A549 (cell line): Measurements from ENCODE around the gene NDUFA13. TPM values are rescaled to one million over a fixed set of nuclear protein-coding genes. Genes with fewer than 3 reads are reported as not detected.

Experiments used
- ATAC-seq, 2 experiments: fragments of 200-7000 bp in 1 of 2; fragments of >200 bp in 1 of 2; cut with Nextera tagmentation in 1 of 2; cut with Tn5 transposase in 1 of 2; 3 replicates each; pipeline versions ENCODE4 v1.8.0 to v1.9.1; 2018 to 2020; ENCODE audit warnings: mild to moderate bottlenecking in 1 of 2, moderate library complexity in 1 of 2
- CTCF ChIA-PET: fragments of 300-600 bp; sonication (Branson Sonifier 250); formaldehyde crosslinking; extraction: SDS; loops from one replicate; lab custom pipeline; 2021; ENCODE audit warnings: antibody characterized with exemption, inconsistent platforms; lab: Yijun Ruan, JAX
- POLR2A ChIA-PET: fragments of 350-600 bp; formaldehyde crosslinking; extraction: SDS; loops from one replicate; lab custom pipeline; 2021; ENCODE audit warnings: antibody characterized with exemption, inconsistent platforms; lab: Yijun Ruan, JAX
- DNase-seq, 2 experiments: peaks; one replicate each; pipeline versions ENCODE4 v3.0.0 to v3.0.0-alpha.2; 2011 to 2016; ENCODE audit warnings: low read depth in 1 of 2, low spot score in 1 of 2
- FAIRE-seq: peaks from 2 replicates; lab custom pipeline; 2011; peaks lifted over from hg19 to GRCh38; lab: Jason Lieb, UNC
- H3K27ac ChIP-seq, 2 experiments: fragments of >200 bp; sonication (Bioruptor Twin); formaldehyde crosslinking; 3 replicates each; pipeline ENCODE4 v1.5.1; 2016 to 2017
- H3K4me1 ChIP-seq: fragments of >200 bp; sonication (Bioruptor Twin); formaldehyde crosslinking; 3 replicates; pipeline ENCODE4 v1.6.1; 2016
- H3K4me2 ChIP-seq: fragments of >200 bp; sonication (Bioruptor Twin); formaldehyde crosslinking; 3 replicates; pipeline ENCODE4 v1.6.1; 2016
- H3K4me3 ChIP-seq: fragments of >200 bp; sonication (Bioruptor Twin); formaldehyde crosslinking; 3 replicates; pipeline ENCODE4 v1.5.1; 2016
- H3K9me3 ChIP-seq: fragments of >200 bp; sonication (Bioruptor Twin); formaldehyde crosslinking; 3 replicates; pipeline ENCODE4 v1.6.1; 2016
- BCL3 ChIP-seq: fragments of >200 bp; sonication (Bioruptor Twin); formaldehyde crosslinking; IDR thresholded peaks from 3 replicates; pipeline ENCODE4 v1.6.1; 2016
- CEBPB ChIP-seq, 2 experiments: fragments of >200 bp in 1 of 2; sonication (Bioruptor Twin) in 1 of 2; formaldehyde crosslinking in 1 of 2; IDR thresholded peaks; 2 replicates each; pipeline ENCODE4 v1.6.1; 2012 to 2016
- CHD4 ChIP-seq: fragments of 200-600 bp; sonication (generic); IDR thresholded peaks from 2 replicates; pipeline ENCODE4 v1.6.1; 2016; ENCODE audit warnings: antibody characterized with exemption, mild to moderate bottlenecking, borderline replicate concordance
- EP300 ChIP-seq, 2 experiments: fragments of >200 bp; sonication (Bioruptor Twin); formaldehyde crosslinking; IDR thresholded peaks; 2 replicates in 1 of 2; 3 replicates in 1 of 2; pipeline ENCODE4 v1.6.1; 2016 to 2017
- ESRRA ChIP-seq: fragments of 150-350 bp; IDR thresholded peaks from 2 replicates; pipeline ENCODE4 v1.6.1; 2014; ENCODE audit warnings: mild to moderate bottlenecking, low read length, borderline replicate concordance
- HDAC2 ChIP-seq: fragments of 200-600 bp; sonication (generic); IDR thresholded peaks from 2 replicates; pipeline ENCODE4 v1.6.1; 2016
- HOXA7 ChIP-seq: fragments of 250-450 bp; sonication (Bioruptor Pico); IDR thresholded peaks from 2 replicates; pipeline ENCODE4 v1.5.0; 2020; ENCODE audit warnings: mild to moderate bottlenecking, moderate library complexity
- HOXB13 ChIP-seq: fragments of 250-450 bp; sonication (Bioruptor Pico); IDR thresholded peaks from 2 replicates; pipeline ENCODE4 v1.5.0; 2020; ENCODE audit warnings: low read depth, mild to moderate bottlenecking, moderate library complexity
- HOXB5 ChIP-seq: fragments of 250-450 bp; sonication (Bioruptor Pico); IDR thresholded peaks from 2 replicates; pipeline ENCODE4 v1.5.0; 2020; ENCODE audit warnings: mild to moderate bottlenecking, moderate library complexity
- JUN ChIP-seq, 2 experiments: fragments of >200 bp; sonication (Bioruptor Twin); formaldehyde crosslinking; IDR thresholded peaks; 2 replicates in 1 of 2; 3 replicates in 1 of 2; pipeline ENCODE4 v1.6.1; 2016 to 2017
- MAFK ChIP-seq: fragments of 450-650 bp; IDR thresholded peaks from 2 replicates; pipeline ENCODE4 v1.6.1; 2014; ENCODE audit not compliant: partially characterized antibody
- MAZ ChIP-seq: fragments of 150-350 bp; IDR thresholded peaks from 2 replicates; pipeline ENCODE4 v1.6.1; 2014; ENCODE audit warnings: antibody characterized with exemption, low read depth, low read length, borderline replicate concordance
- POLR2A ChIP-seq: IDR thresholded peaks from 2 replicates; pipeline ENCODE4 v1.6.1; 2012; ENCODE audit warnings: mild to moderate bottlenecking, low read length
- RFX5 ChIP-seq: fragments of 450-650 bp; IDR thresholded peaks from 2 replicates; pipeline ENCODE4 v1.7.1; 2014; ENCODE audit warnings: antibody characterized with exemption, mild to moderate bottlenecking, moderate library complexity
- ZC3H11A ChIP-seq: fragments of 450-650 bp; IDR thresholded peaks from 2 replicates; pipeline ENCODE4 v1.6.1; 2014; ENCODE audit warnings: antibody characterized with exemption, mild to moderate bottlenecking
- ZSCAN20 ChIP-seq: fragments of 250-450 bp; sonication (Bioruptor Pico); IDR thresholded peaks from 2 replicates; pipeline ENCODE4 v1.8.0; 2022; ENCODE audit warnings: mild to moderate bottlenecking, moderate library complexity
- WGBS: methylation state at CpG from one replicate; pipeline ENCODE4 v1.1.6; 2017; ENCODE audit errors: missing lambda C conversion rate; 5-methylcytosine and 5-hydroxymethylcytosine counted together
- polyA plus RNA-seq, 4 experiments: library from polyadenylated mRNA; depleted of rRNA in 3 of 4; stranded (reverse); fragments of >200 nt; fragmentation: RNase III in 1 of 4; extraction: RNeasy Plus Mini Kit Qiagen cat#74134 plus additional on column Dnase treatment in 1 of 4; gene quantifications; 2 replicates in 3 of 4; 3 replicates in 1 of 4; pipeline ENCODE4 v1.2.3, GENCODE V29; 2011 to 2017
- TF ChIP-seq, protein P1 (sequence below): fragments of 250-450 bp; sonication (Bioruptor Pico); IDR thresholded peaks from 2 replicates; pipeline ENCODE4 v1.5.0; 2021; ENCODE audit warnings: mild to moderate bottlenecking, moderate library complexity, borderline replicate concordance
- TF ChIP-seq, protein P2 (sequence below): fragments of >200 bp; sonication (Bioruptor Twin); formaldehyde crosslinking; IDR thresholded peaks from 3 replicates; pipeline ENCODE4 v1.5.1; 2016
- TF ChIP-seq, protein P3 (sequence below): IDR thresholded peaks from 2 replicates; pipeline ENCODE4 v1.6.1; 2012
- TF ChIP-seq, protein P4 (sequence below): fragments of 200-600 bp; sonication (generic); IDR thresholded peaks from 2 replicates; pipeline ENCODE4 v1.6.1; 2016; ENCODE audit warnings: antibody characterized with exemption, mild to moderate bottlenecking, moderate library complexity

Gene NDUFA13
- polyA plus RNA-seq, 2 of the 4 experiments (the other 2 are of a cell fraction): 197 to 253 TPM

GRCh38 chr19:19523177-19523576 lies 7.2 kb downstream of the NDUFA13 start:
- ChIA-PET CTCF (interaction anchor here (0.8 to 0.9 kb wide), 2 partner anchors 9 to 121 kb away, joined by 3 to 4 read pairs; partner anchors contain the start of gene GMIP), POLR2A (no interaction called here)
- H3K4me1 ChIP-seq: no peaks in the 10 kb centered on the region
- H3K4me2 ChIP-seq: no peak overlapping the region
- no peak for FAIRE-seq
- no peak overlapping the region for H3K4me3 ChIP-seq
- DNase-seq: no peak
- WGBS: 88% methylated on average over 3 of the region's 3 CpGs
- no peak overlapping the region for H3K27ac ChIP-seq
- no peak for ATAC-seq
- H3K9me3 ChIP-seq: no peaks in the 10 kb centered on the region
- no peak for TF ChIP-seq CHD4

GRCh38 chr19:19524053-19524452 lies 8.0 kb downstream of the NDUFA13 start:
- no peak for FAIRE-seq
- CTCF ChIA-PET: interaction anchor here (0.6 kb wide), 1 partner anchor 88 kb away, joined by 4 read pairs; no protein-coding TSS in a partner anchor
- no peak for TF ChIP-seq HDAC2
- TF ChIP-seq CEBPB (IDR thresholded peaks at IDR 0.05): no peak
- no peak for TF ChIP-seq ZC3H11A
- TF ChIP-seq, protein P1, sequence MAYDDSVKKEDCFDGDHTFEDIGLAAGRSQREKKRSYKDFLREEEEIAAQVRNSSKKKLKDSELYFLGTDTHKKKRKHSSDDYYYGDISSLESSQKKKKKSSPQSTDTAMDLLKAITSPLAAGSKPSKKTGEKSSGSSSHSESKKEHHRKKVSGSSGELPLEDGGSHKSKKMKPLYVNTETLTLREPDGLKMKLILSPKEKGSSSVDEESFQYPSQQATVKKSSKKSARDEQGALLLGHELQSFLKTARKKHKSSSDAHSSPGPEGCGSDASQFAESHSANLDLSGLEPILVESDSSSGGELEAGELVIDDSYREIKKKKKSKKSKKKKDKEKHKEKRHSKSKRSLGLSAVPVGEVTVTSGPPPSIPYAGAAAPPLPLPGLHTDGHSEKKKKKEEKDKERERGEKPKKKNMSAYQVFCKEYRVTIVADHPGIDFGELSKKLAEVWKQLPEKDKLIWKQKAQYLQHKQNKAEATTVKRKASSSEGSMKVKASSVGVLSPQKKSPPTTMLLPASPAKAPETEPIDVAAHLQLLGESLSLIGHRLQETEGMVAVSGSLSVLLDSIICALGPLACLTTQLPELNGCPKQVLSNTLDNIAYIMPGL (CRISPR knock-in tag): no peak
- TF ChIP-seq EP300 (IDR thresholded peaks at IDR 0.05): no peak
- no peak for TF ChIP-seq BCL3
- TF ChIP-seq, all 56 proteins: peak for 0
- no peaks in the 10 kb centered on the region for H3K4me1 ChIP-seq
- POLR2A ChIA-PET: no interaction called here
- ATAC-seq (no peak), DNase-seq (no peak)
- WGBS: 83% methylated on average over 6 of the region's 7 CpGs
- H3K4me2 ChIP-seq: no peak overlapping the region
- H3K9me3 ChIP-seq: no peaks in the 10 kb centered on the region
- H3K4me3 ChIP-seq: no peak overlapping the region
- no peak overlapping the region for H3K27ac ChIP-seq

- ChIA-PET CTCF (interaction anchor here (0.6 to 0.8 kb wide), 2 partner anchors 35 to 450 kb away, joined by 3 read pairs; no protein-coding TSS in a partner anchor), POLR2A (no interaction called here)
- WGBS: 86% methylated on average over 2 of the region's 23 CpGs
- DNase-seq (no peak), ATAC-seq (no peak), FAIRE-seq (no peak)
- Histone ChIP-seq H3K4me2 (no peak overlapping the region), H3K4me3 (no peak overlapping the region), H3K9me3 (no peaks in the 10 kb centered on the region), H3K27ac (no peak overlapping the region), H3K4me1 (no peaks in the 10 kb centered on the region)
- TF ChIP-seq, protein P1 (CRISPR knock-in tag): no peak
- TF ChIP-seq, protein P2, sequence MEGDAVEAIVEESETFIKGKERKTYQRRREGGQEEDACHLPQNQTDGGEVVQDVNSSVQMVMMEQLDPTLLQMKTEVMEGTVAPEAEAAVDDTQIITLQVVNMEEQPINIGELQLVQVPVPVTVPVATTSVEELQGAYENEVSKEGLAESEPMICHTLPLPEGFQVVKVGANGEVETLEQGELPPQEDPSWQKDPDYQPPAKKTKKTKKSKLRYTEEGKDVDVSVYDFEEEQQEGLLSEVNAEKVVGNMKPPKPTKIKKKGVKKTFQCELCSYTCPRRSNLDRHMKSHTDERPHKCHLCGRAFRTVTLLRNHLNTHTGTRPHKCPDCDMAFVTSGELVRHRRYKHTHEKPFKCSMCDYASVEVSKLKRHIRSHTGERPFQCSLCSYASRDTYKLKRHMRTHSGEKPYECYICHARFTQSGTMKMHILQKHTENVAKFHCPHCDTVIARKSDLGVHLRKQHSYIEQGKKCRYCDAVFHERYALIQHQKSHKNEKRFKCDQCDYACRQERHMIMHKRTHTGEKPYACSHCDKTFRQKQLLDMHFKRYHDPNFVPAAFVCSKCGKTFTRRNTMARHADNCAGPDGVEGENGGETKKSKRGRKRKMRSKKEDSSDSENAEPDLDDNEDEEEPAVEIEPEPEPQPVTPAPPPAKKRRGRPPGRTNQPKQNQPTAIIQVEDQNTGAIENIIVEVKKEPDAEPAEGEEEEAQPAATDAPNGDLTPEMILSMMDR: no peak
- TF ChIP-seq, protein P3, sequence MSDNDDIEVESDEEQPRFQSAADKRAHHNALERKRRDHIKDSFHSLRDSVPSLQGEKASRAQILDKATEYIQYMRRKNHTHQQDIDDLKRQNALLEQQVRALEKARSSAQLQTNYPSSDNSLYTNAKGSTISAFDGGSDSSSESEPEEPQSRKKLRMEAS: no peak
- TF ChIP-seq ESRRA (no peak), MAFK (no peak), JUN (IDR thresholded peaks at IDR 0.05) (no peak), ZSCAN20 (CRISPR knock-in tag) (no peak), HDAC2 (no peak), MAZ (no peak), HOXA7 (CRISPR knock-in tag) (no peak), HOXB5 (CRISPR knock-in tag) (no peak), RFX5 (no peak), POLR2A (no peak), HOXB13 (CRISPR knock-in tag) (no peak)
- TF ChIP-seq, protein P4, sequence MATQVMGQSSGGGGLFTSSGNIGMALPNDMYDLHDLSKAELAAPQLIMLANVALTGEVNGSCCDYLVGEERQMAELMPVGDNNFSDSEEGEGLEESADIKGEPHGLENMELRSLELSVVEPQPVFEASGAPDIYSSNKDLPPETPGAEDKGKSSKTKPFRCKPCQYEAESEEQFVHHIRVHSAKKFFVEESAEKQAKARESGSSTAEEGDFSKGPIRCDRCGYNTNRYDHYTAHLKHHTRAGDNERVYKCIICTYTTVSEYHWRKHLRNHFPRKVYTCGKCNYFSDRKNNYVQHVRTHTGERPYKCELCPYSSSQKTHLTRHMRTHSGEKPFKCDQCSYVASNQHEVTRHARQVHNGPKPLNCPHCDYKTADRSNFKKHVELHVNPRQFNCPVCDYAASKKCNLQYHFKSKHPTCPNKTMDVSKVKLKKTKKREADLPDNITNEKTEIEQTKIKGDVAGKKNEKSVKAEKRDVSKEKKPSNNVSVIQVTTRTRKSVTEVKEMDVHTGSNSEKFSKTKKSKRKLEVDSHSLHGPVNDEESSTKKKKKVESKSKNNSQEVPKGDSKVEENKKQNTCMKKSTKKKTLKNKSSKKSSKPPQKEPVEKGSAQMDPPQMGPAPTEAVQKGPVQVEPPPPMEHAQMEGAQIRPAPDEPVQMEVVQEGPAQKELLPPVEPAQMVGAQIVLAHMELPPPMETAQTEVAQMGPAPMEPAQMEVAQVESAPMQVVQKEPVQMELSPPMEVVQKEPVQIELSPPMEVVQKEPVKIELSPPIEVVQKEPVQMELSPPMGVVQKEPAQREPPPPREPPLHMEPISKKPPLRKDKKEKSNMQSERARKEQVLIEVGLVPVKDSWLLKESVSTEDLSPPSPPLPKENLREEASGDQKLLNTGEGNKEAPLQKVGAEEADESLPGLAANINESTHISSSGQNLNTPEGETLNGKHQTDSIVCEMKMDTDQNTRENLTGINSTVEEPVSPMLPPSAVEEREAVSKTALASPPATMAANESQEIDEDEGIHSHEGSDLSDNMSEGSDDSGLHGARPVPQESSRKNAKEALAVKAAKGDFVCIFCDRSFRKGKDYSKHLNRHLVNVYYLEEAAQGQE: no peak
Observed at GRCh38 chr19:19525611-19526380, 9.8 kb downstream of the NDUFA13 start.
